ENCODE results near the gene CD80.

DNA sequence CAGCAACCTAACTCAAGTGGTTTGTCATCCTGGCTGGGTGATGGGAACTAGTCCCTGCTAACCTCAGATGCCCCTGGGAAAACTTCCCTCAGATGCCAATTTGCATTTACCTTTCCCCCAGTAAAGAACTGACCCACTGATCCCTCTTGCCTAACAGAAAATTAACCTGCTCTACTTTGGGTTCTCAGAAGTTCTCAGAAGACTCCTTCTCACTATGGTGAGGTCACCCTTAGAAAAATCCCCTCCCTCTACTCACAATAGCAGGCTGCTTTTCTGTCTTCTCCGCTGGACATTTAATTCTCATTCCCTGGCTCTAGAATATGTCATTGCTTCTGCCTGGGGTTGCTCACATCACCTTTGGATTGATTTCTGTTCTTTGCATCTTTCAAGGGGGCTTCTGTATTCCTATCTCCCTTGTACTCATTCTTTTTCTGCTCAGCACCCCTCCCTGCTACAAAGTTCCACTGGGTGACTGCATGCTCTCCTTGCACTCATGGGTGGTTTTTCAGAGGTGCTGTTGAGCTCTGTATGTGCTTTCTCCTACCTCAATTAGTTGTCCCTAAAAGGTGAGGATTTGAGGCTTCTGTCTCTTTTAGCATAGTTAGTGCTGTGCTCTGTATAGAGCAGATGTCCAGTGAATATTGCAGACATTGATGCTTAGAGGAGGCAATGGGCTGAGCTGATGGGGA, 39.1 kb upstream of the CD80 start:
- TF ChIP-seq, protein P1, sequence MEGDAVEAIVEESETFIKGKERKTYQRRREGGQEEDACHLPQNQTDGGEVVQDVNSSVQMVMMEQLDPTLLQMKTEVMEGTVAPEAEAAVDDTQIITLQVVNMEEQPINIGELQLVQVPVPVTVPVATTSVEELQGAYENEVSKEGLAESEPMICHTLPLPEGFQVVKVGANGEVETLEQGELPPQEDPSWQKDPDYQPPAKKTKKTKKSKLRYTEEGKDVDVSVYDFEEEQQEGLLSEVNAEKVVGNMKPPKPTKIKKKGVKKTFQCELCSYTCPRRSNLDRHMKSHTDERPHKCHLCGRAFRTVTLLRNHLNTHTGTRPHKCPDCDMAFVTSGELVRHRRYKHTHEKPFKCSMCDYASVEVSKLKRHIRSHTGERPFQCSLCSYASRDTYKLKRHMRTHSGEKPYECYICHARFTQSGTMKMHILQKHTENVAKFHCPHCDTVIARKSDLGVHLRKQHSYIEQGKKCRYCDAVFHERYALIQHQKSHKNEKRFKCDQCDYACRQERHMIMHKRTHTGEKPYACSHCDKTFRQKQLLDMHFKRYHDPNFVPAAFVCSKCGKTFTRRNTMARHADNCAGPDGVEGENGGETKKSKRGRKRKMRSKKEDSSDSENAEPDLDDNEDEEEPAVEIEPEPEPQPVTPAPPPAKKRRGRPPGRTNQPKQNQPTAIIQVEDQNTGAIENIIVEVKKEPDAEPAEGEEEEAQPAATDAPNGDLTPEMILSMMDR (tag by site-specific recombination; IDR thresholded peaks at IDR 0.05), result no peak
- TF ChIP-seq ZEB2 (tag by site-specific recombination; IDR thresholded peaks at IDR 0.05), result no peak
